Activated T-helper 2 cell treated with anti-CD3 and anti-CD28 coated beads, Interferon-gamma antibody, Interleukin-2, Interleukin-4, amounts not matched to agents 10 μg/mL and 5 μg/mL and 100 μg/mL, durations not matched to agents 14 hours and 24 hours and 36 hours (primary cell): ENCODE data around the gene FNBP1L. TPM values are rescaled to one million over a fixed set of nuclear protein-coding genes. Genes with fewer than 3 reads are reported as not detected.

ENCODE experiments used
- DNase-seq: peaks from one replicate; pipeline ENCODE4 v3.0.0; 2021; ENCODE audit warnings: low spot score
- H3K27ac Mint-ChIP-seq: one replicate; pipeline ENCODE4 v1.8.0; 2021; ENCODE audit warnings: mixed read lengths
- H3K27me3 Mint-ChIP-seq: one replicate; pipeline ENCODE4 v1.8.0; 2021; ENCODE audit warnings: low read depth, mixed read lengths
- H3K36me3 Mint-ChIP-seq: one replicate; pipeline ENCODE4 v1.8.0; 2021; ENCODE audit warnings: low read depth, mixed read lengths
- H3K4me1 Mint-ChIP-seq: one replicate; pipeline ENCODE4 v1.8.0; 2021; ENCODE audit warnings: low read depth, mixed read lengths
- H3K4me3 Mint-ChIP-seq: one replicate; pipeline ENCODE4 v1.8.0; 2021; ENCODE audit warnings: low read depth, mild to moderate bottlenecking, moderate library complexity, mixed read lengths
- H3K9me3 Mint-ChIP-seq: one replicate; pipeline ENCODE4 v1.8.0; 2021; ENCODE audit warnings: mixed read lengths
- intact Hi-C: fragments of 100-400 bp; cut with micrococcal nuclease; formaldehyde crosslinking; loops from one replicate; pipeline ENCODE4 v1.15.1; 2023
- total RNA-seq: library from RNA; stranded (reverse); gene quantifications from 2 replicates; pipeline ENCODE4 v1.2.3, GENCODE V29; 2022

FNBP1L gene
- total RNA-seq, 1 donor from 2014 or later, result 0.32 TPM

DNA sequence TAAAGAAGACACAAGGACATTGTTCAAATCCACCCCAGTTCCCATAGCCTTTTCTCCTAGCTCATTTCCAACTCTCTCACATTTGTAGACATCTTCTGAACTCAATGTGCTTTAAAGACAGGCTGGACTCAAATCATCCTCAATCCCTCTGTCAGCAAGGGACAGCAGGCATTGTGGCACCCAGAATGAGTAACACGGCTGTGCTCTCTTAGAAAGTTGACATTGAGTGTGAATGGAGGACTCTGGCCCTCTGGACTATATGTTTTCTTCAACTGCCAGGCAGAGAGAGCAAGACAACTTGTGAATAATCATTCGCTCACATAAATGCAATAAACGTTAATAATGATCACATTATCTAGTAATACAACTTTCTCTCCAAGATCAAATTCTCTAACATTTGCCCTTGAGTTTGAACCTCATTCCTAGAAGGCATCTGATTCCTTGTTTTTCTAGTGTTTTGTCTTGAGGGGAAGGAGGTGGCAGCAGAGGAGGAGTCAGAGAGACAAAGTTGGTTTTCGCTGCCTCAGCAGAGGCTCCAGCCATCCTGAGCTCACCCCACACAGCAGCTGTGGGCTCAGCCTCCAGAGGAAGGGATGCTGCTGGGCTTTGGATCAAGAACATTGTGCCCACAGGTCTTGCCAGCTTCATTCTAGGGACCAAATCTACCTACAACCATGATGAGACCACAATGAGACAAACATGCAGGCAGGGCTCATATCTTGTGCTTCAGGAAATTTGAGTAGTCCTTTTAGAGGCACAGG, 148.6 kb downstream of the FNBP1L start:
- Mint-ChIP-seq H3K9me3 (no peaks in the 10 kb centered on the region), H3K27me3 (peaks cover 9% of the 10 kb centered on the region), H3K4me1 (peaks cover 5% of the 10 kb centered on the region), H3K36me3 (peaks cover 3% of the 10 kb centered on the region), H3K4me3 (no peak overlapping the region), H3K27ac (no peak overlapping the region)
- no peak for DNase-seq
- intact Hi-C loops, result no loop called here

DNA sequence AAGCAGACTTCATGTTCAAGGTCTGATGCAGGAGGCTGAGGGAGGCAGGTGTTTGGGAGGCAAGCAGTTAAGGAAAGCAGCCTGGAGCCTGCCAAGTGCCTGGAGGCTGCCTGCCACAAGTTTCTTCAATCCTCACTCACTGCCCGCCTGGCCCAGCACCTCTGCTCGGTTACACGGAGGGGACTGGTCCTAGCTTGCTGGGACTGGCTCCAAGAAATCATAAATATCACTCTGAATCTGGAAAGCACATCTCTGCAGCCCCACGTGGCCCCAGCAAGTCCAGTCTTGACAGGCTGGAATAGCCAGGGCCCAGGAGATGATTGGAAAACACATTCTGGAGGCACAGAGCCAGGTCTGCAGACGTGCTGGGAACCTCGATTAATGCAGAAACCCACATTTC, 149.8 kb downstream of the FNBP1L start:
- H3K4me3 Mint-ChIP-seq, result no peak overlapping the region
- peaks cover 9% of the 10 kb centered on the region for H3K27me3 Mint-ChIP-seq
- no peak for DNase-seq
- H3K27ac Mint-ChIP-seq, result no peak overlapping the region
- no peaks in the 10 kb centered on the region for H3K9me3 Mint-ChIP-seq
- H3K36me3 Mint-ChIP-seq, result no peaks in the 10 kb centered on the region
- no peaks in the 10 kb centered on the region for H3K4me1 Mint-ChIP-seq
- intact Hi-C loops, result no loop called here

DNA sequence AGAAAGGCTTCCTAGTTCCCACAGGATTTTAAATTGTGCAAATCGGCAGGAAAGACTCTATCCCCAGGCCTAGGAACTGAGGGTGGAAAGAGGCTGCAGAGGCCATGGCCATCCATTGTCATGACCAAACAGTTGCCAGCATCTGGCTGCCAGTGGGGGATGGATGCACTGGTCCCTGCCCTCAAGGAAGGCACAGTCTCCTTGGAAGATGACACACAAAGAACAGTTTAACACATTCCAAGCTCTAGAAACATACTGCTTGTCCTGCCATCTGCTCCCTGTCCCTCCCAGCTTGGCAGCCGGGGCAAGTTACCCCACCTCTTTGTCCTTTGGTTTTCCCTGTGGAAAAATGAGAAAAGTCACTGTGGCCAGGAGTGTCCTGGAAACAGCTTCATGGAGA, 150.5 kb downstream of the FNBP1L start:
- no peaks in the 10 kb centered on the region for H3K4me1 Mint-ChIP-seq
- H3K36me3 Mint-ChIP-seq, result no peaks in the 10 kb centered on the region
- H3K4me3 Mint-ChIP-seq, result no peak overlapping the region
- intact Hi-C loops, result no loop called here
- H3K9me3 Mint-ChIP-seq, result no peaks in the 10 kb centered on the region
- no peak for DNase-seq
- H3K27me3 Mint-ChIP-seq, result peaks cover 9% of the 10 kb centered on the region
- no peak overlapping the region for H3K27ac Mint-ChIP-seq

DNA sequence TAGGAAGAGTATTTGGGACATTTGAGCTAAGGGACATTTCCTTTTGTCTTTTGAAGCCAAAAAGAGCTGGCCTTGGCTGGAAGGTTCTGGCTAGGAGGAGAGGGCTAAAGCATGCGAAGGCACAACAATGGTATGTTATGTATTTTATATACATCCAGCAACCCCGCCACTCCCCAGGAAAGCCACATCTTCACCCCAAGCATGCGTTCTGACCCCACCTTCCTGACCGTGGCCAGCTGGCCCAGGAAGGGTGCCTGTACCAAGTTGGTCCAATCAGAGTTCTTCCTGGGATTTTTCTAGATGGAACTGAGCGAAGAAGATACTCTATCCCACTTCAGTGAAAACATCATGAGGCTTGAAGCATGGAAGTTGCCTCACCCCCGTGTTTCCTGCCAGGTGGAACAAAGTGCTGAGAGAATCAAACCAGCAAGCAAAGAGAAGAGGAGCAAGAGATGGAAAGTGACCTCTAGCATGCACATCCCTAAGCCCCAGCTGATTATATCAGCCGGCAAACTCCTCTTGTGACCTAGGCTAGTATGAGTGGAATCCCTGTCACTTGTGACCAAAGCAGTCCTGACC, 151.0 kb downstream of the FNBP1L start:
- Mint-ChIP-seq H3K27ac (no peak overlapping the region), H3K4me3 (no peak overlapping the region), H3K4me1 (no peaks in the 10 kb centered on the region), H3K27me3 (peaks cover 12% of the 10 kb centered on the region), H3K36me3 (peaks cover 2% of the 10 kb centered on the region), H3K9me3 (no peaks in the 10 kb centered on the region)
- DNase-seq, result no peak
- intact Hi-C loops, result no loop called here

DNA sequence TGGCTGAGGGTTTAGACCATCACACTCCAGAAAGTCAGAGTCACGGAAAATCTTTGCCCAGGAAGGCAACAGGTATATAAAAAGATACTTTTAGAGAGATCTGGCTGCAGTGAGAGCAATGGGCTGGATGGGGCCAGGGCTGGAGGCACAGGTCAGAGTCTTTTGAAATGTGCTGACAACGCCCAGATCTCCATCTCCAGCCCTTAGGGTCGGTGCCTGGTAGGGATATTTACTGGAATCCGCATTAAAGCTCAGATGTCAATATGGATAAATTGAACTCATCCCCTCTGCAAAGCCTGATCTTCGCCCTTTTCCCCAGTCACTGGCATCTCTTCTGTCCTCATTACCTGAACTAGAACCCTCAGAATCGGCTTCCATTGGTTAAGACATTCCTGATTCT, 151.6 kb downstream of the FNBP1L start:
- DNase-seq, result no peak
- H3K4me1 Mint-ChIP-seq, result no peaks in the 10 kb centered on the region
- H3K9me3 Mint-ChIP-seq, result no peaks in the 10 kb centered on the region
- no peak overlapping the region for H3K4me3 Mint-ChIP-seq
- no peak overlapping the region for H3K27ac Mint-ChIP-seq
- intact Hi-C loops, result no loop called here
- H3K27me3 Mint-ChIP-seq, result peaks cover 17% of the 10 kb centered on the region
- H3K36me3 Mint-ChIP-seq, result peaks cover 4% of the 10 kb centered on the region

DNA sequence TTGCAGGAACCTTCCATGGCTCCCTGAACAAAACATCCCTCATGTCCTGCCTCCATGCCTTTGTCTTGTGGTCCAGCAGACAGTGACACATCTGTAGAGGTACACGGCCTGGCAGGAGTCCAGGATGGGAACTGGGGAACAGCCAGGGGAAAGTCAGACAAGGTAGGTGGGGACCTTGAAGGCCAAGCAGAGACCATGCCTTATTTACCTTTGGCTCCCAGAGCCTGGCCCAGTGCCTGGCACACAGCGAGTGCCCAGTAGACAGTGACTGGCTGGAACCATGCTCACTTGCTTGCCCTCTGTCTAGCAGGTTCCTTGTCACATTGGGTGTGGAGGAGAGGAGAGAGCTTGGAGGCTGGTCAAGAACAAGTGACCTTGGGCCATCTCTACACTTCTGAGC, 152.7 kb downstream of the FNBP1L start:
- intact Hi-C loops, result no loop called here
- Mint-ChIP-seq H3K9me3 (no peaks in the 10 kb centered on the region), H3K4me1 (peaks cover under 1% of the 10 kb centered on the region), H3K27me3 (peaks cover 22% of the 10 kb centered on the region), H3K4me3 (no peak overlapping the region), H3K36me3 (peaks cover 11% of the 10 kb centered on the region), H3K27ac (no peak overlapping the region)
- no peak for DNase-seq

DNA sequence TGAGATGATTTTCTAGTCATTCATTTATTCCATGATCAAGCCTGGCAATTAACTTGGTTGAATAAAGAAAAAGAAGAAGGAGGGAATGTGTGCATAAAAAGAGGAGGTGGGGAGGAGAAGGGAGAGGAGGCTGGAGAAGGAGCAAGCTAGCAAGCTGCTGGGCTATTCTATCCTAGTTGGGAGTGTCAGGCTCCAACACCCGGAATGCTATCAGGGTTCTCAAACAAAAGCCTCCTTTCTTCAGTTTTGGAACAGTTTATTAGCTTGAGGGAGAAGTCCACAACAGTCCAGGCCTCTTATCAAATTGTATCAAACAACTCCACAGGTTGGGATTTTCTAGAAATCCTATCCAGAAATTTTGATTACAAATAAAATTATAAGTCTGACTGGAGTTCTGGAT, 153.8 kb downstream of the FNBP1L start:
- H3K27me3 Mint-ChIP-seq, result peaks cover 23% of the 10 kb centered on the region

DNA sequence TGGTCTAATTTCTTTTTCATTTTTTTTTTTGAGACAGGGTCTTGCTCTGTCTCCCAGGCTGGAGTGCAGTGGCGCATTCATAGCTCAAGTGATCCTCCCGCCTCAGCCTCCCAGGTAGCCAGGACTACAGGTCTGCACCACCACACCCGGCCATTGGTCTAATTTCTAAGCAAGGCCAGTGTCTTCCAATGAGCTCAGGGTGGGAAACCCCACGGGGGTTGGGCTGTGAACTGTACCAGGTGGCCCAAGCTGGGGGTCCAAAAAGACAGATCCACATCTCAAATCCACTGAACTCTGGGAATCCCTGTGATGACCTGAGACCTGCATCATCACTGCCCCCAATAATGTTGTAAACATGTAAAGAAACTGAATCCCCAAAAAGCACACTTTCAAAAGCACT, 154.2 kb downstream of the FNBP1L start:
- intact Hi-C loops, result no loop called here
- Mint-ChIP-seq H3K4me1 (peaks cover 15% of the 10 kb centered on the region), H3K9me3 (no peaks in the 10 kb centered on the region), H3K27me3 (peaks cover 23% of the 10 kb centered on the region), H3K36me3 (peaks cover 11% of the 10 kb centered on the region), H3K4me3 (no peak overlapping the region), H3K27ac (no peak overlapping the region)
- DNase-seq, result no peak

More for the DNA sequence above, 153.8 kb downstream of the FNBP1L start:
- Mint-ChIP-seq H3K36me3 (peaks cover 11% of the 10 kb centered on the region), H3K9me3 (no peaks in the 10 kb centered on the region), H3K4me1 (peaks cover 11% of the 10 kb centered on the region), H3K4me3 (no peak overlapping the region), H3K27ac (no peak overlapping the region)
- DNase-seq, result no peak
- intact Hi-C loops, result no loop called here

DNA sequence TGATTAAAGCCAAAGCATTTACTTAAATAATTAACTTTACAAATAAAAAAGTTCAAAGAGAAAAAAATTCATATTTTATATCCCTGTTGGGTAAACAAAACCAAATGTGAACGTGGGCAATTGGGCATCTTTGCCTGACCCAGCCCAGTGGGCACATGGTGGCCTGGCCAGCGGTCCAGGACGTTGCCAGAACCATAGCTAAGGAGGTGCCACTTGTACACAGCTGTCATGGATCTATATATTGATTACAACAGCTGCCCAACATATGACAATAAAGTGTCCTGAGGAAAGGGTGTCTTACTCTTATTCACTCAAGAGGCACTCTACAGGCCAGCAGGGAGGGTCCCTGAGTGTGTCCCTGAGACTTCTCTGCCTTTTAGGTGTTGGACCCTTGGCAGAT, 155.2 kb downstream of the FNBP1L start:
- Mint-ChIP-seq H3K9me3 (no peaks in the 10 kb centered on the region), H3K36me3 (peaks cover 11% of the 10 kb centered on the region), H3K4me1 (peaks cover 25% of the 10 kb centered on the region), H3K27ac (no peak overlapping the region), H3K27me3 (peaks cover 23% of the 10 kb centered on the region), H3K4me3 (no peak overlapping the region)
- intact Hi-C loops, result no loop called here
- DNase-seq, result no peak

DNA sequence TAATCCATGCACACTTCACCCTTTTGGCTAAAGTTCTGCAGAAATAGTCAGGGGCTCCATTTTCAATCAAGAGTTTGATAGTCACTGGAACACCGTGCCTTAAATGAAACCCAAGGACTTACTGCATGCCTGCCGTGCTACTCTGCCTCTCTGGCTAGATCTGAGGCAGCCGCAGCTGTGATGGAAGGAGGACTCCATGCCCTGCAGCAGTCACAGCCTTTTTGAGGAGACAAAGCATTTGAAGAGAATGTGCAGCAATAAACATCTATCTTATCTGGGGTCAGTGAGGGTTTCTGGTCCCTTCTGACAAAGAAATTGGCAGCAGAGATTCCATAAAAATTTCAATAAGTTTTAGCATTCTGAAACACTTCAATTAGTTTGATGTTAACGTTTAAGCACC, 155.7 kb downstream of the FNBP1L start:
- no peak for DNase-seq
- peaks cover 30% of the 10 kb centered on the region for H3K4me1 Mint-ChIP-seq

More for the DNA sequence above, 155.7 kb downstream of the FNBP1L start:
- intact Hi-C loops, result no loop called here
- Mint-ChIP-seq H3K36me3 (peaks cover 11% of the 10 kb centered on the region), H3K4me3 (no peak overlapping the region), H3K27ac (no peak overlapping the region), H3K27me3 (peaks cover 23% of the 10 kb centered on the region), H3K9me3 (no peaks in the 10 kb centered on the region)

Other genes starting within 250 kb of the FNBP1L start
- gene DR1, start 102.2 kb upstream of the FNBP1L start, total RNA-seq, result 103 and 104 TPM in 2 replicates
- gene BCAR3, start 233.7 kb downstream of the FNBP1L start, total RNA-seq, result 8.1 and 9.4 TPM in 2 replicates